Kidney epithelial cell (primary cell): ENCODE data around the gene NDUFV1. TPM values are rescaled to one million over a fixed set of nuclear protein-coding genes. Genes with fewer than 3 reads are reported as not detected.
A peak's percentile ranks its signal among the peaks of the same experiment; 100 is the strongest.
"Not testable (repeated sequence)": the region's sequence is repeated elsewhere in the genome, so short reads cannot be mapped to it uniquely, and the experiment has no call there.

Experiments used
- DNase-seq: peaks from one replicate; pipeline ENCODE4 v3.0.0-alpha.2; 2010; ENCODE audit warnings: low read depth
- H3K27me3 ChIP-seq: 2 replicates; pipeline ENCODE4 v1.6.0; 2011; ENCODE audit warnings: low read length; ENCODE audit not compliant: control insufficient read depth, insufficient read depth
- H3K36me3 ChIP-seq: 2 replicates; pipeline ENCODE4 v1.5.1; 2011; ENCODE audit warnings: low read length; ENCODE audit not compliant: control insufficient read depth, insufficient read depth
- H3K4me3 ChIP-seq: 2 replicates; pipeline ENCODE4 v1.5.1; 2011; ENCODE audit warnings: low read depth, mild to moderate bottlenecking, control low read depth, low read length
- total RNA-seq: library from RNA; depleted of rRNA; stranded (reverse); fragments of >200 nt; gene quantifications from 2 replicates; pipeline ENCODE4 v1.2.3, GENCODE V29; 2015
- TF ChIP-seq, protein P1 (sequence below): IDR thresholded peaks from 2 replicates; pipeline ENCODE4 v1.5.1; 2011; ENCODE audit warnings: mild to moderate bottlenecking, moderate library complexity, low read length, control low read depth, inconsistent platforms; ENCODE audit not compliant: insufficient read depth, poor library complexity, severe bottlenecking

The NDUFV1 gene
- total RNA-seq, 1 donor from 2014 or later: 262 TPM

DNA sequence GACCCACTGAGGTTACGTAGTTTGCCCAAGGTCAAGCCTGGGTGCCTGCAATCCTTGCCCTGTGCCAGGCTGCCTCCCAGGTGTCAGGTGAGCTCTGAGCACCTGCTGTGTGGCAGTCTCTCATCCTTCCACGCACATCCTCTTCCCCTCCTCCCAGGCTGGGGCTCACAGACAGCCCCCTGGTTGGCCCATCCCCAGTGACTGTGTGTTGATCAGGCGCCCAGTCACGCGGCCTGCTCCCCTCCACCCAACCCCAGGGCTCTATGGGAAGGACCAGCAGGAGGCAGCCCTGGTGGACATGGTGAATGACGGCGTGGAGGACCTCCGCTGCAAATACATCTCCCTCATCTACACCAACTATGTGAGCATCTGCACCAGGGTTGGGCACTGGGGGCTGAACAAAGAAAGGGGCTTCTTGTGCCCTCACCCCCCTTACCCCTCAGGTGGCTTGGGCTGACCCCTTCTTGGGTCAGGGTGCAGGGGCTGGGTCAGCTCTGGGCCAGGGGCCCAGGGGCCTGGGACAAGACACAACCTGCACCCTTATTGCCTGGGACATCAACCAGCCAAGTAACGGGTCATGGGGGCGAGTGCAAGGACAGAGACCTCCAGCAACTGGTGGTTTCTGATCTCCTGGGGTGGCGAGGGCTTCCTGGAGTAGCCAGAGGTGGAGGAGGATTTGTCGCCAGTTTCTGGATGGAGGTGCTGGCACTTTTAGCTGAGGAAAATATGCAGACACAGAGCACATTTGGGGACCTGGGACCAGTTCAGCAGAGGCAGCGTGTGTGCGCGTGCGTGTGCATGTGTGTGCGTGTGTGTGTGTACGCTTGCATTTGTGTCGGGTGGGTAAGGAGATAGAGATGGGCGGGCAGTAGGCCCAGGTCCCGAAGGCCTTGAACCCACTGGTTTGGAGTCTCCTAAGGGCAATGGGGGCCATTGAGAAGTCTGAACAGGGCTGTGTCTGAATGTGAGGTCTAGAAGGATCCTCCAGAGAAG, 21.6 kb upstream of the NDUFV1 start:
- Histone ChIP-seq H3K4me3 (peak overlapping the region; percentile 70), H3K36me3 (peaks cover 1% of the 10 kb centered on the region), H3K27me3 (no peaks in the 10 kb centered on the region)
- TF ChIP-seq, protein P1, sequence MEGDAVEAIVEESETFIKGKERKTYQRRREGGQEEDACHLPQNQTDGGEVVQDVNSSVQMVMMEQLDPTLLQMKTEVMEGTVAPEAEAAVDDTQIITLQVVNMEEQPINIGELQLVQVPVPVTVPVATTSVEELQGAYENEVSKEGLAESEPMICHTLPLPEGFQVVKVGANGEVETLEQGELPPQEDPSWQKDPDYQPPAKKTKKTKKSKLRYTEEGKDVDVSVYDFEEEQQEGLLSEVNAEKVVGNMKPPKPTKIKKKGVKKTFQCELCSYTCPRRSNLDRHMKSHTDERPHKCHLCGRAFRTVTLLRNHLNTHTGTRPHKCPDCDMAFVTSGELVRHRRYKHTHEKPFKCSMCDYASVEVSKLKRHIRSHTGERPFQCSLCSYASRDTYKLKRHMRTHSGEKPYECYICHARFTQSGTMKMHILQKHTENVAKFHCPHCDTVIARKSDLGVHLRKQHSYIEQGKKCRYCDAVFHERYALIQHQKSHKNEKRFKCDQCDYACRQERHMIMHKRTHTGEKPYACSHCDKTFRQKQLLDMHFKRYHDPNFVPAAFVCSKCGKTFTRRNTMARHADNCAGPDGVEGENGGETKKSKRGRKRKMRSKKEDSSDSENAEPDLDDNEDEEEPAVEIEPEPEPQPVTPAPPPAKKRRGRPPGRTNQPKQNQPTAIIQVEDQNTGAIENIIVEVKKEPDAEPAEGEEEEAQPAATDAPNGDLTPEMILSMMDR: no peak
- DNase-seq: no peak

GRCh38 chr11:67585911-67586310, 20.8 kb upstream of the NDUFV1 start:
- H3K36me3 ChIP-seq: peaks cover 1% of the 10 kb centered on the region

DNA sequence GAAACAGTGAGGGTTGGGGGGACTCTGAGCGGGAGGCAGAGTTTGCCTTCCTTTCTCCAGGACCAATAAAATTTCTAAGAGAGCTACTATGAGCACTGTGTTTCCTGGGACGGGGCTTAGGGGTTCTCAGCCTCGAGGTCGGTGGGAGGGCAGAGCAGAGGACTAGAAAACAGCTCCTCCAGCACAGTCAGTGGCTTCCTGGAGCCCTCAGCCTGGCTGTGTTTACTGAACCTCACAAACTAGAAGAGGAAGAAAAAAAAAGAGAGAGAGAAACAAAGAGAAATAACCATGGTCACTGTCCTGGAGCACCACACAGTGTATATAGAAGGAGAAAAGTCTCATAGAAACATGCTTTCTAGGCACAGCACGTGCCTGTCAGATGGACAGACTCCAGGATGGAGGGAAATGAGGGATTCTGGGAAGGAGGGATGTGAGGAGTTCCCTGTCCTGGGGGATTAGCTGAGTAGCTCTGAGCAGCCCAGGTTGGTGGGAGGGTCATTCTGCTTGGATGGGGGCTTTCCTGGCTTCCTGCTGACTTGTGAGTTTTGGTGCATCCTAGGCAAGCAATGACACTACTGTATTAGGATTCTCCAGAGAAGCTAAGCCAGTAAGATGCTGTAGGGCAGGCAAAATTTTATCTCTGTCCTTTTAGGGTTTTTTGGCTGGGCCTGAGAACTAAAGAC, 20.0 kb upstream of the NDUFV1 start:
- DNase-seq: no peak
- H3K36me3 ChIP-seq: peaks cover 1% of the 10 kb centered on the region
- H3K27me3 ChIP-seq: no peaks in the 10 kb centered on the region
- TF ChIP-seq, protein P1: no peak
- H3K4me3 ChIP-seq: no peak overlapping the region

More at GRCh38 chr11:67585911-67586310, 20.8 kb upstream of the NDUFV1 start:
- TF ChIP-seq, protein P1: no peak
- no peak for DNase-seq
- Histone ChIP-seq H3K4me3 (no peak overlapping the region), H3K27me3 (no peaks in the 10 kb centered on the region)

- Histone ChIP-seq H3K36me3 (peaks cover 1% of the 10 kb centered on the region), H3K27me3 (no peaks in the 10 kb centered on the region), H3K4me3 (no peak overlapping the region)
- no peak for DNase-seq
- TF ChIP-seq, protein P1: no peak
Observed at GRCh38 chr11:67588136-67588503, 18.6 kb upstream of the NDUFV1 start.

- not testable (repeated sequence) for H3K27me3 ChIP-seq, H3K4me3 ChIP-seq, H3K36me3 ChIP-seq, DNase-seq
Observed at GRCh38 chr11:67588899-67589415, 17.8 kb upstream of the NDUFV1 start.
